Activated T-helper 2 cell treated with anti-CD3 and anti-CD28 coated beads, Interferon-gamma antibody, Interleukin-2, Interleukin-4, amounts not matched to agents 10 μg/mL and 5 μg/mL and 100 μg/mL, durations not matched to agents 14 hours and 24 hours and 36 hours (primary cell): Measurements from ENCODE around the gene TNXB. TPM values are rescaled to one million over a fixed set of nuclear protein-coding genes. Genes with fewer than 3 reads are reported as not detected.
"Not testable (repeated sequence)": the region's sequence is repeated elsewhere in the genome, so short reads cannot be mapped to it uniquely, and the experiment has no call there.

Source experiments
- DNase-seq: peaks from one replicate; pipeline ENCODE4 v3.0.0; 2021; ENCODE audit warnings: low spot score
- H3K27ac Mint-ChIP-seq: one replicate; pipeline ENCODE4 v1.8.0; 2021; ENCODE audit warnings: mixed read lengths
- H3K27me3 Mint-ChIP-seq: one replicate; pipeline ENCODE4 v1.8.0; 2021; ENCODE audit warnings: low read depth, mixed read lengths
- H3K36me3 Mint-ChIP-seq: one replicate; pipeline ENCODE4 v1.8.0; 2021; ENCODE audit warnings: low read depth, mixed read lengths
- H3K4me1 Mint-ChIP-seq: one replicate; pipeline ENCODE4 v1.8.0; 2021; ENCODE audit warnings: low read depth, mixed read lengths
- H3K4me3 Mint-ChIP-seq: one replicate; pipeline ENCODE4 v1.8.0; 2021; ENCODE audit warnings: low read depth, mild to moderate bottlenecking, moderate library complexity, mixed read lengths
- H3K9me3 Mint-ChIP-seq: one replicate; pipeline ENCODE4 v1.8.0; 2021; ENCODE audit warnings: mixed read lengths
- intact Hi-C: fragments of 100-400 bp; cut with micrococcal nuclease; formaldehyde crosslinking; loops from one replicate; pipeline ENCODE4 v1.15.1; 2023
- total RNA-seq: library from RNA; stranded (reverse); gene quantifications from 2 replicates; pipeline ENCODE4 v1.2.3, GENCODE V29; 2022

The TNXB gene
- total RNA-seq, 1 donor from 2014 or later: 5.0 TPM

DNA sequence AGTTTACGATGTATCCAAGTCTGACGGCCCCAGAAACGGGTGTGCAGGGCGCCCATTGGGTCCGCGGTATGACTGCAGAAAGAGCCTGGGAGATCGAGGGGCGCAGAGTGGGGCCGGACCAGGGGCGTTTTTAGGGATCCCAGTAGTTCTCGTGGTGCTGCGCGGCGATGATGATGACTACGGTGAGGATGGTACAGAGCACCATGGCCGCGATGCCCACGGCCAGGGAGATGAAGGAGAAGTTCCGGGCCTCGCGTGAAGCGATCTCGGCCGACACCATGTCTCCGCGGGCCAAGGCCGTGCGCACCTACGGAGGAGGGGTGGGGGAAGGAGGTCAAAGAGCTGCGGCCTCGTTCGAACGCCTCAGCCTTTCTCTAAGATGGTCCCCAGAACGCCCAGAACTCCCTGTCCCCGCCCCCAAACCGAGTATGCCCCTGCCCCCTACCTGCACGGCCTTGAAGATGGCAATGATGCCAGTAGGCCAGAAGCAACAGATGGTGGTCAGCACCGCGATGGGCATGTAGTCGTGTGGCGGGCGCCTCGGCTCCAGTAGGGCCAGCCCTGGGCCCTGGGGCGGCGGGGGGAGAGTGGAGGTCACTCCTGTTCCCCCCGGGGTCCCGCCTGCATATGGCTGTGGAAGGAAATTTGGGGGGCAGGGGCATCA lies 40.1 kb upstream of the TNXB start:
- peaks cover 18% of the 10 kb centered on the region for H3K4me1 Mint-ChIP-seq
- H3K36me3 Mint-ChIP-seq: no peaks in the 10 kb centered on the region
- H3K27ac Mint-ChIP-seq: no peak overlapping the region
- intact Hi-C loops: no loop called here
- H3K4me3 Mint-ChIP-seq: peak overlapping the region; percentile 78
- no peaks in the 10 kb centered on the region for H3K9me3 Mint-ChIP-seq
- no peak for DNase-seq
- peaks cover 59% of the 10 kb centered on the region for H3K27me3 Mint-ChIP-seq

GRCh38 chr6:32148289-32149091 lies 39.4 kb upstream of the TNXB start:
- H3K27me3 Mint-ChIP-seq: peaks cover 59% of the 10 kb centered on the region
- peak; percentile 60 for DNase-seq
- intact Hi-C loops: no loop called here
- no peak overlapping the region for H3K27ac Mint-ChIP-seq
- no peaks in the 10 kb centered on the region for H3K36me3 Mint-ChIP-seq
- H3K4me3 Mint-ChIP-seq: peak overlapping the region; percentile 78
- H3K4me1 Mint-ChIP-seq: peaks cover 18% of the 10 kb centered on the region
- H3K9me3 Mint-ChIP-seq: no peaks in the 10 kb centered on the region

- Mint-ChIP-seq H3K4me3 (no peak overlapping the region), H3K27me3 (peaks cover 51% of the 10 kb centered on the region), H3K4me1 (peaks cover 13% of the 10 kb centered on the region), H3K27ac (no peak overlapping the region), H3K9me3 (no peaks in the 10 kb centered on the region), H3K36me3 (no peaks in the 10 kb centered on the region)
- intact Hi-C loops: no loop called here
- DNase-seq: no peak
Measured at GRCh38 chr6:32147401-32148132, 38.4 kb upstream of the TNXB start.

DNA sequence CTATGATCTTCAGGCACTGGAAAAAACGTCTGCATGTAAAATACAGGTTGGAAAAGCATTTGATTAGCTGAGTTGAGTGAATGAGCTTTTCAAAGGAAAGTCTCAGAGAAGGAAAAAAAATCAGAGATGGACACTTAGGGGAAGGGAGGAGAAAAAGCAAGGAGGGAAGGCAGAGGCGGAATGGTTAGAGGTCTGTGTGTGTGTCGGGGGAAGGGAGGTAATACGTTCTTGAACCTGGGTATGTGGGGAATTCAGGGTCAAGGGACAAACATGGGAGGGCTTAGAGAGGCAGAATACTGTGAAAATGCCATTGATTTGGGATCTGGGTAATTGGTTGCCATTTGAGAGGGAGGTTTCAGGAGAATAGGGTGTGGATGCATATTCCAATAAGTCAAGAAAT lies 37.5 kb upstream of the TNXB start:
- intact Hi-C loops: no loop called here
- H3K9me3 Mint-ChIP-seq: no peaks in the 10 kb centered on the region
- no peak overlapping the region for H3K27ac Mint-ChIP-seq
- no peak overlapping the region for H3K4me3 Mint-ChIP-seq
- peaks cover 47% of the 10 kb centered on the region for H3K27me3 Mint-ChIP-seq
- H3K4me1 Mint-ChIP-seq: peaks cover 13% of the 10 kb centered on the region
- H3K36me3 Mint-ChIP-seq: no peaks in the 10 kb centered on the region
- DNase-seq: no peak

- Mint-ChIP-seq H3K27ac (no peak overlapping the region), H3K36me3 (no peaks in the 10 kb centered on the region), H3K4me1 (peaks cover 13% of the 10 kb centered on the region), H3K9me3 (no peaks in the 10 kb centered on the region), H3K4me3 (no peak overlapping the region), H3K27me3 (peaks cover 48% of the 10 kb centered on the region)
- intact Hi-C loops: no loop called here
- DNase-seq: no peak
Measured at GRCh38 chr6:32146287-32146686, 37.1 kb upstream of the TNXB start.

DNA sequence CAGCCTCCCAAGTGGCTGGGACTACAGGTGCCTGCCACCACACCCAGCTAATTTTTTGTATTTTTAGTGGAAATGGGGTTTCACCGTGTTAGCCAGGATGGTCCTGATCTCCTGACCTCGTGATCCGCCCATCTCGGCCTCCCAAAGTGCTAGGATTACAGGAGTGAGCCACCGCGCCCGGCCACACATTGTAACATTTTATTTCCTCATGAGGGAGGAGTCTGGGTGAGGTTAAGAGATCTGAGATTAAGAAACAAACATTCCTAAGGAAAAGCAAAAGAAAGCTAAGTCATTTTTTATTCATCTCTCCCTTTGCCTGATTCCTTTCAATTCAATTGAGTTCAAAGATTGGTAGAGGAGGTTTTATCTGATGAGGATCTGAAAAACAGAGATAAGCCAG lies 35.1 kb upstream of the TNXB start:
- intact Hi-C loops, H3K36me3 Mint-ChIP-seq, DNase-seq, H3K4me3 Mint-ChIP-seq, H3K9me3 Mint-ChIP-seq, H3K27ac Mint-ChIP-seq: not testable (repeated sequence)
- H3K4me1 Mint-ChIP-seq: peaks cover 10% of the 10 kb centered on the region
- peaks cover 40% of the 10 kb centered on the region for H3K27me3 Mint-ChIP-seq

GRCh38 chr6:32140420-32141046 lies 31.4 kb upstream of the TNXB start:
- Mint-ChIP-seq H3K36me3 (no peaks in the 10 kb centered on the region), H3K27ac (no peak overlapping the region), H3K4me3 (no peak overlapping the region), H3K9me3 (no peaks in the 10 kb centered on the region), H3K27me3 (peaks cover 10% of the 10 kb centered on the region), H3K4me1 (no peaks in the 10 kb centered on the region)
- intact Hi-C loops: no loop called here
- no peak for DNase-seq

DNA sequence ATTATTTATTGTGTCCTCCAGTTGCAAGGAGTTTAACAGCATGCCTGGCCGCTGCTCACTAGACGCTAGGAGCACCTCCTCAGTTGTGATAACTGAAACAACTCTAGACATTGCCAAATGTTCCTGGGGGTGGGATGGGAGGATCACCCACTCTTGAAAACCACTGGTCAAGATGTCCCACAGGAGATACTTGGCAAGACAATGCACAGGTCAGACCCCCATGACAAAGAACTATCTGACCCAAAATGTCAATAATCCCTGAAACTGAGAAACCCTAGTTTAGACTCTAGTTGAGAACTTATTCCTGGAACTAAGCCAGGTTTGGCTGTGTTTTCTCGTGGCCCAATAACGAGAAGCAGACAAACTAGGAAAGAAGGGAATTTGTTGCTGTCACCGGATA lies 30.5 kb upstream of the TNXB start:
- H3K36me3 Mint-ChIP-seq: no peaks in the 10 kb centered on the region
- no peaks in the 10 kb centered on the region for H3K4me1 Mint-ChIP-seq
- peaks cover 13% of the 10 kb centered on the region for H3K27me3 Mint-ChIP-seq
- no peak overlapping the region for H3K4me3 Mint-ChIP-seq
- H3K27ac Mint-ChIP-seq: no peak overlapping the region
- H3K9me3 Mint-ChIP-seq: no peaks in the 10 kb centered on the region
- intact Hi-C loops: no loop called here
- no peak for DNase-seq

GRCh38 chr6:32137454-32137853 lies 28.3 kb upstream of the TNXB start:
- no peaks in the 10 kb centered on the region for H3K4me1 Mint-ChIP-seq
- H3K36me3 Mint-ChIP-seq: no peaks in the 10 kb centered on the region
- peaks cover 15% of the 10 kb centered on the region for H3K27me3 Mint-ChIP-seq
- H3K27ac Mint-ChIP-seq: no peak overlapping the region
- H3K9me3 Mint-ChIP-seq: no peaks in the 10 kb centered on the region
- intact Hi-C loops: no loop called here
- no peak for DNase-seq
- H3K4me3 Mint-ChIP-seq: no peak overlapping the region

- intact Hi-C loops: no loop called here
- peaks cover 7% of the 10 kb centered on the region for H3K27me3 Mint-ChIP-seq
- H3K27ac Mint-ChIP-seq: no peak overlapping the region
- no peak overlapping the region for H3K4me3 Mint-ChIP-seq
- no peaks in the 10 kb centered on the region for H3K9me3 Mint-ChIP-seq
- DNase-seq: no peak
- peaks cover 13% of the 10 kb centered on the region for H3K4me1 Mint-ChIP-seq
- no peaks in the 10 kb centered on the region for H3K36me3 Mint-ChIP-seq
Measured at GRCh38 chr6:32133786-32134185, 24.6 kb upstream of the TNXB start.

- intact Hi-C loops: no loop called here
Measured at GRCh38 chr6:32132110-32132509, 23.0 kb upstream of the TNXB start.

DNA sequence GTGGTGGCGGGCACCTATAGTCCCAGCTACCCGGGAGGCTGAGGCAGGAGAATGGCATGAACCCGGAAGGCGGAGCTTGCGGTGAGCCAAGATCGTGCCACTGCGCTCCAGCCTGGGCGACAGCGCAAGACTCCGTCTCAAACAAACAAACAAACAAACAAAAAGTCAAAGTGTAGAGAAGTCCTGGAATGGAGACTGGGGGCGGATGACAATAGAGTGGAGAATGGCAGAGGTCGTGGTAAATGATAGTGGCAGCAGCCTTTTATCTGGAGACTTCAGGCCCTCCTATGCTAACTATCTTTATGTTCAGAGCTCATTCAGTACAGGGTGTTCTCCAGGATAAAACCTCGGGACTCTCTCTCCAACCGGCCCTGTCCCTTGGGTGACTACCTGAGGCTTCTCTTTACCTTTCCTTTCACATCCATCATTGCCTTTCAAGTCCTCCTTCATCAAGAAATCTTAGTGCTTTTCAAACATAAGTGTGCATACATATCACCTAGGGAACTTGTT lies 22.4 kb upstream of the TNXB start:
- intact Hi-C loops: no loop called here
- peak overlapping the region; percentile 6 for H3K4me3 Mint-ChIP-seq
- peaks cover 28% of the 10 kb centered on the region for H3K4me1 Mint-ChIP-seq
- H3K36me3 Mint-ChIP-seq: peaks cover 6% of the 10 kb centered on the region
- H3K9me3 Mint-ChIP-seq: no peaks in the 10 kb centered on the region
- H3K27ac Mint-ChIP-seq: no peak overlapping the region
- DNase-seq: no peak
- H3K27me3 Mint-ChIP-seq: peaks cover 7% of the 10 kb centered on the region

More at GRCh38 chr6:32132110-32132509, 23.0 kb upstream of the TNXB start:
- Mint-ChIP-seq H3K36me3 (no peaks in the 10 kb centered on the region), H3K4me1 (peaks cover 22% of the 10 kb centered on the region), H3K27ac (no peak overlapping the region), H3K9me3 (no peaks in the 10 kb centered on the region), H3K4me3 (peak overlapping the region; percentile 30), H3K27me3 (peaks cover 7% of the 10 kb centered on the region)
- no peak for DNase-seq
